HepG2 (cell line): ENCODE data around the gene DGCR8. TPM values are rescaled to one million over a fixed set of nuclear protein-coding genes. Genes with fewer than 3 reads are reported as not detected.

ENCODE experiments used
- ATAC-seq: fragments of 200-7000 bp; cut with Tn5 transposase; 3 replicates; pipeline ENCODE4 v1.9.1; 2020; ENCODE audit warnings: mild to moderate bottlenecking, moderate library complexity
- BruUV-seq: library from RNA; stranded (reverse); fragments of 400-500 nt; replicated peaks from 2 replicates; lab custom pipeline; 2021; lab: Mats Ljungman, UMichigan
- CTCF ChIA-PET: fragments of 300-600 bp; formaldehyde crosslinking; extraction: SDS; loops from one replicate; lab custom pipeline; 2021; ENCODE audit warnings: low total read pairs, inconsistent platforms, low intra/inter-chr PET ratio; lab: Yijun Ruan, JAX
- POLR2A ChIA-PET: fragments of 350-600 bp; sonication (Branson Sonifier 250); formaldehyde crosslinking; loops from one replicate; lab custom pipeline; 2020; ENCODE audit warnings: antibody characterized with exemption, inconsistent platforms; lab: Yijun Ruan, JAX
- DNase-seq: peaks from one replicate; pipeline ENCODE4 v3.0.0-alpha.2; 2015; ENCODE audit warnings: low spot score
- FAIRE-seq: peaks from 3 replicates; lab custom pipeline; 2011; peaks lifted over from hg19 to GRCh38; lab: Jason Lieb, UNC
- H2AFZ ChIP-seq: one replicate; pipeline ENCODE4 v1.6.1; 2011; ENCODE audit warnings: low read length, inconsistent platforms
- H3K27ac ChIP-seq: fragments of 300-600 bp; 3 replicates; pipeline ENCODE4 v1.8.0; 2011; ENCODE audit warnings: mixed run types, mild to moderate bottlenecking, mixed read lengths, low read length, inconsistent platforms; ENCODE audit not compliant: insufficient read depth; ENCODE audit errors: extremely low read length
- H3K27me3 ChIP-seq, 2 experiments: fragments of 200-600 bp in 1 of 2; 2 replicates in 1 of 2; 3 replicates in 1 of 2; pipeline versions ENCODE4 v1.6.0 to v1.8.0; 2011; ENCODE audit warnings: low read length in 2 of 2, mild to moderate bottlenecking in 2 of 2, moderate library complexity in 2 of 2, inconsistent platforms in 1 of 2; ENCODE audit not compliant: insufficient read depth in 2 of 2, control insufficient read depth in 1 of 2
- H3K36me3 ChIP-seq, 2 experiments: fragments of 200-600 bp in 1 of 2; replicated peaks in 1 of 2; 2 replicates in 1 of 2; 3 replicates in 1 of 2; pipeline versions ENCODE4 v1.5.1 to v1.8.0; 2011; ENCODE audit warnings: low read length in 2 of 2, inconsistent platforms in 1 of 2; ENCODE audit not compliant: insufficient read depth in 2 of 2, control insufficient read depth in 1 of 2
- H3K4me1 ChIP-seq: 2 replicates; pipeline ENCODE4 v1.5.1; 2012; ENCODE audit warnings: low read length, inconsistent platforms; ENCODE audit not compliant: insufficient read depth
- H3K4me2 ChIP-seq: 2 replicates; pipeline ENCODE4 v1.6.0; 2011; ENCODE audit warnings: low read depth, low read length, inconsistent platforms
- H3K4me3 ChIP-seq, 3 experiments: fragments of 200-600 bp in 1 of 3; sonication (generic), shearing (Covaris generic) in 1 of 3; replicated peaks in 1 of 3; 2 replicates each; pipeline ENCODE4 v1.5.1; 2011 to 2016; ENCODE audit warnings: low read length in 3 of 3, inconsistent platforms in 2 of 3, low read depth in 2 of 3, mild to moderate bottlenecking in 2 of 3, control low read depth in 1 of 3, mixed read lengths in 1 of 3; ENCODE audit not compliant: insufficient read depth in 1 of 3
- H3K79me2 ChIP-seq: one replicate; pipeline ENCODE4 v1.6.1; 2011; ENCODE audit warnings: low read length, inconsistent platforms; ENCODE audit not compliant: insufficient read depth
- H3K9ac ChIP-seq: 2 replicates; pipeline ENCODE4 v1.6.0; 2011; ENCODE audit warnings: mild to moderate bottlenecking, low read depth, low read length, inconsistent platforms; ENCODE audit not compliant: insufficient read depth
- H3K9me3 ChIP-seq: 2 replicates; pipeline ENCODE4 v1.5.1; 2012; ENCODE audit warnings: mild to moderate bottlenecking, low read length
- H4K20me1 ChIP-seq: 2 replicates; pipeline ENCODE4 v1.6.0; 2011; ENCODE audit warnings: inconsistent platforms, mild to moderate bottlenecking, low read length, moderate library complexity; ENCODE audit not compliant: insufficient read depth
- ARID4A ChIP-seq: sonication (generic); formaldehyde crosslinking; IDR thresholded peaks from 2 replicates; pipeline ENCODE4 v1.5.0; 2020; ENCODE audit warnings: mild to moderate bottlenecking, missing genetic modification reagents, borderline replicate concordance
- FOXA3 ChIP-seq: IDR thresholded peaks from 2 replicates; pipeline ENCODE4 v1.6.1; 2016; ENCODE audit warnings: missing genetic modification reagents, missing compliant biosample characterization
- GMEB1 ChIP-seq: sonication (generic); formaldehyde crosslinking; IDR thresholded peaks from 2 replicates; pipeline ENCODE4 v1.5.1; 2020; ENCODE audit warnings: missing genetic modification reagents, mild to moderate bottlenecking, borderline replicate concordance
- ISL2 ChIP-seq: sonication (generic); formaldehyde crosslinking; IDR thresholded peaks from 2 replicates; pipeline ENCODE4 v1.5.0; 2020; ENCODE audit warnings: missing genetic modification reagents
- ISX ChIP-seq: sonication (generic); formaldehyde crosslinking; conservative IDR thresholded peaks from 2 replicates; pipeline ENCODE4 v1.5.0; 2020; ENCODE audit warnings: missing genetic modification reagents
- KDM5B ChIP-seq: sonication (generic); formaldehyde crosslinking; IDR thresholded peaks from 2 replicates; pipeline ENCODE4 v1.4.0; 2020; ENCODE audit warnings: missing genetic modification reagents, mild to moderate bottlenecking, borderline replicate concordance
- MZF1 ChIP-seq: sonication (generic); formaldehyde crosslinking; IDR thresholded peaks from 2 replicates; pipeline ENCODE4 v1.8.1; 2023; ENCODE audit warnings: mild to moderate bottlenecking, missing genetic modification reagents, borderline replicate concordance
- NFIB ChIP-seq: sonication (generic); formaldehyde crosslinking; IDR thresholded peaks from 2 replicates; pipeline ENCODE4 v1.9.0; 2021; ENCODE audit warnings: missing genetic modification reagents, mild to moderate bottlenecking, borderline replicate concordance
- POGK ChIP-seq: sonication (generic); formaldehyde crosslinking; conservative IDR thresholded peaks from 2 replicates; pipeline ENCODE4 v1.8.0; 2022; ENCODE audit warnings: mild to moderate bottlenecking, moderate library complexity, missing genetic modification reagents
- RAD21 ChIP-seq: fragments of 450-650 bp; formaldehyde crosslinking; IDR thresholded peaks from 2 replicates; pipeline ENCODE4 v1.5.0; 2020; ENCODE audit warnings: mild to moderate bottlenecking
- STAT6 ChIP-seq: sonication (generic); formaldehyde crosslinking; IDR thresholded peaks from 2 replicates; pipeline ENCODE4 v1.4.0; 2020; ENCODE audit warnings: missing genetic modification reagents, mild to moderate bottlenecking, borderline replicate concordance
- TBX2 ChIP-seq: sonication (generic); formaldehyde crosslinking; IDR thresholded peaks from 2 replicates; pipeline ENCODE4 v1.5.0; 2020; ENCODE audit warnings: missing genetic modification reagents, mild to moderate bottlenecking, borderline replicate concordance
- ZFAT ChIP-seq: sonication (generic); formaldehyde crosslinking; conservative IDR thresholded peaks from 2 replicates; pipeline ENCODE4 v1.8.1; 2023; ENCODE audit warnings: missing genetic modification reagents, inconsistent platforms
- ZNF432 ChIP-seq: sonication (generic); formaldehyde crosslinking; IDR thresholded peaks from 2 replicates; pipeline ENCODE4 v1.5.0; 2020; ENCODE audit warnings: missing genetic modification reagents, mild to moderate bottlenecking, borderline replicate concordance
- ZSCAN20 ChIP-seq: sonication (generic); formaldehyde crosslinking; IDR thresholded peaks from 2 replicates; pipeline ENCODE4 v1.4.0; 2020; ENCODE audit warnings: missing genetic modification reagents, mild to moderate bottlenecking, borderline replicate concordance
- WGBS: methylation state at CpG from one replicate; pipeline ENCODE4 v1.1.6; 2017; ENCODE audit warnings: low lambda C conversion rate; 5-methylcytosine and 5-hydroxymethylcytosine counted together
- in situ Hi-C: cut with HindIII; loops from 2 replicates; pipeline ENCODE4 v1.10.0; 2017; ENCODE audit warnings: low pct_unique_long_range_greater_than_20kb; ENCODE audit not compliant: extremely low pct_ligation_motif_present
- intact Hi-C: fragments of 100-400 bp; cut with micrococcal nuclease; formaldehyde crosslinking; loops from one replicate; pipeline ENCODE4 v1.10.0; 2022; ENCODE audit not compliant: unreplicated experiment
- polyA plus RNA-seq, 8 experiments: library from polyadenylated mRNA; depleted of rRNA in 3 of 8; stranded (reverse) in 7 of 8; unstranded in 1 of 8; fragments of >200 nt; fragmentation: Illumina TruSeq in 4 of 8; extraction: Trizol in 4 of 8; gene quantifications; 2 replicates each; pipeline versions ENCODE4 v1.2.1 to v1.2.3, GENCODE V29; 2011 to 2016; ENCODE audit warnings: low read depth in 4 of 8, missing spikeins in 1 of 8, mixed read lengths in 1 of 8; ENCODE audit not compliant: insufficient read depth in 1 of 8
- total RNA-seq, 5 experiments: library from RNA; depleted of rRNA; stranded (reverse); fragments of >200 nt; fragmentation: Illumina TruSeq; extraction: Trizol; gene quantifications; 2 replicates each; pipeline ENCODE4 v1.2.3, GENCODE V29; 2016; ENCODE audit warnings: low read depth in 1 of 5

Gene DGCR8
- total and polyA plus RNA-seq, 2 of the 13 experiments (the other 11 are each of a cell fraction or from before 2014, with no cell fraction given): 10.2 to 23.2 TPM

GRCh38 chr22:20034143-20034542 lies 45.9 kb upstream of the DGCR8 start:
- ATAC-seq (no peak), FAIRE-seq (no peak), DNase-seq (no peak)
- 85% methylated on average over 5 of the region's 5 CpGs for WGBS
- intact Hi-C loops: no loop called here
- H3K4me3 ChIP-seq: no peak overlapping the region
- H3K27ac ChIP-seq: no peak overlapping the region
- in situ Hi-C loops: no loop called here
- H3K4me1 ChIP-seq: no peaks in the 10 kb centered on the region
- no peaks in the 10 kb centered on the region for H3K9me3 ChIP-seq
- no peaks in the 10 kb centered on the region for H4K20me1 ChIP-seq
- no peaks in the 10 kb centered on the region for H3K79me2 ChIP-seq
- ChIA-PET POLR2A (no interaction called here), CTCF (no interaction called here)
- BruUV-seq: no TSS peak
- H3K36me3 ChIP-seq: peaks cover 2 to 9% of the 10 kb centered on the region in 2 experiments; a peak in 2 of 5 replicates
- H3K9ac ChIP-seq: no peak overlapping the region
- no peak overlapping the region for H2AFZ ChIP-seq
- no peak overlapping the region for H3K4me2 ChIP-seq
- H3K27me3 ChIP-seq: no peaks in the 10 kb centered on the region
- no peak for TF ChIP-seq FOXA3 (CRISPR knock-in tag)
- no peak for TF ChIP-seq TBX2
- no peak for TF ChIP-seq RAD21 (CRISPR knock-in tag)
- TF ChIP-seq GMEB1 (CRISPR knock-in tag): no peak
- TF ChIP-seq ISL2 (CRISPR knock-in tag): no peak
- TF ChIP-seq NFIB (CRISPR knock-in tag): no peak
- no peak for TF ChIP-seq ZSCAN20 (CRISPR knock-in tag)
- TF ChIP-seq MZF1 (CRISPR knock-in tag): no peak
- TF ChIP-seq ZNF432 (CRISPR knock-in tag): no peak
- no peak for TF ChIP-seq ARID4A
- no peak for TF ChIP-seq ZFAT (CRISPR knock-in tag)
- no peak for TF ChIP-seq KDM5B (CRISPR knock-in tag)
- TF ChIP-seq POGK (CRISPR knock-in tag): no peak
- no peak for TF ChIP-seq ISX
- no peak for TF ChIP-seq STAT6 (CRISPR knock-in tag)
